Measurements from ENCODE around the gene NDOR1.

Gene NDOR1

DNA sequence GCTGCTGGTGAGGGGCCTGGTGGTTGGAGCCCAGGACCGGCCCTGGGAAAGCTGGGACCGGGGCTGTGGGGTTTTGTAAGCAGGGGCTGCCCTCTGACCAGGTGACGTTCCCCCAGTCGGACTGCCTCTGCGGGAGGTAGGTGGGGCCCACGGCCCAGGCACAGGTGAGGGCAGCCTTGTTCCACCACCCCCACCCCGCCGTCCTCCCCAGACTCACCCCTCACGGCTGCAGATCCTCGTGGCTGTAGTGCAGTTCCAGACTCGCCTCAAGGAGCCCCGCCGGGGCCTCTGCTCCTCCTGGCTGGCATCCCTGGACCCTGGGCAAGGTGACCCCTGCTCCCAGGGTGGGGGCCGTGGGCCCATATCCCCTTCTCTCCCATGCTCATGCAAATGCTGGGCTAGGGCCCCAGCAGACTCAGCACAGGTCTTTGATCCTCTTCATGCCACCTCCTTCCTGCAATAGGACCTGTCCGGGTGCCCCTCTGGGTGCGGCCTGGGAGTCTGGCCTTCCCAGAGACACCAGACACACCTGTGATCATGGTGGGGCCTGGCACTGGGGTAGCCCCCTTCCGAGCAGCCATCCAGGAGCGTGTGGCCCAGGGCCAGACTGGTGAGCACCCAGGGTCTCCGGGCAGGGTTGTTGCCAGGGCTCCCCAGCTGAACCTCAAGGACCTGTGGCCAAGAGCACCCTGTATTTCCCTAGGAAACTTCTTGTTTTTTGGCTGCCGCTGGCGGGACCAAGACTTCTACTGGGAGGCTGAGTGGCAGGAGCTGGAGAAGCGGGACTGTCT, 9.9 kb downstream of the NDOR1 start:
- Histone ChIP-seq H3K4me3 (ENCODE audit: low read length in 2 of 2) (no peak overlapping the region), H2BK5ac (ENCODE audit: low read length) (no peak overlapping the region), H3K23ac (ENCODE audit: low read depth, low read length, poor library complexity) (no peak overlapping the region), H3K18ac (ENCODE audit: low read length) (no peak overlapping the region), H2AFZ (ENCODE audit: low read length) (no peak overlapping the region), H4K8ac (ENCODE audit: low read depth, low read length) (no peak overlapping the region), H2BK12ac (ENCODE audit: low read length) (no peak overlapping the region), H3K79me1 (ENCODE audit: low read depth, low read length) (peaks cover 17% of the 10 kb centered on the region), H2BK15ac (ENCODE audit: low read length) (no peak overlapping the region), H4K91ac (ENCODE audit: low read depth, low read length, poor library complexity) (no peak overlapping the region), H2BK120ac (ENCODE audit: low read depth, low read length) (no peak overlapping the region), H3K4me1 (ENCODE audit: control insufficient read depth in 2 of 2, insufficient read depth in 1 of 2, low read depth in 1 of 2, low read length in 2 of 2) (peaks cover 2 to 8% of the 10 kb centered on the region in 2 donors), H3K27me3 (ENCODE audit: control insufficient read depth in 3 of 3, insufficient read depth in 3 of 3, low read depth in 1 of 3, low read length in 3 of 3) (no peaks in the 10 kb centered on the region), H3K14ac (ENCODE audit: low read length) (no peak overlapping the region), H2AK5ac (ENCODE audit: low read depth, low read length) (no peak overlapping the region), H3K4me2 (ENCODE audit: insufficient read depth, low read length, poor library complexity, severe bottlenecking) (no peak overlapping the region), H3K27ac (replicated peaks; ENCODE audit: low read length) (no peak overlapping the region), H3K9ac (ENCODE audit: low read depth, low read length, poor library complexity) (no peak overlapping the region), H3K9me3 (replicated peaks in 1 of 2; ENCODE audit: control insufficient read depth in 2 of 2, insufficient read depth in 1 of 2, low read depth in 1 of 2, low read length in 2 of 2) (no peaks in the 10 kb centered on the region), H3K4ac (ENCODE audit: low read length) (no peak overlapping the region), H3K36me3 (replicated peaks in 1 of 2; ENCODE audit: control insufficient read depth in 2 of 2, insufficient read depth in 2 of 2, low read length in 2 of 2) (peaks cover 17 to 52% of the 10 kb centered on the region in 2 donors)
- no CpG with 5 or more reads among the region's 22 CpGs for WGBS, 2 donors (ENCODE audit: extremely low coverage in 2 of 2, insufficient read length in 2 of 2, insufficient replicate concordance in 1 of 2)
- no peak for DNase-seq (ENCODE audit: low spot score)

DNA sequence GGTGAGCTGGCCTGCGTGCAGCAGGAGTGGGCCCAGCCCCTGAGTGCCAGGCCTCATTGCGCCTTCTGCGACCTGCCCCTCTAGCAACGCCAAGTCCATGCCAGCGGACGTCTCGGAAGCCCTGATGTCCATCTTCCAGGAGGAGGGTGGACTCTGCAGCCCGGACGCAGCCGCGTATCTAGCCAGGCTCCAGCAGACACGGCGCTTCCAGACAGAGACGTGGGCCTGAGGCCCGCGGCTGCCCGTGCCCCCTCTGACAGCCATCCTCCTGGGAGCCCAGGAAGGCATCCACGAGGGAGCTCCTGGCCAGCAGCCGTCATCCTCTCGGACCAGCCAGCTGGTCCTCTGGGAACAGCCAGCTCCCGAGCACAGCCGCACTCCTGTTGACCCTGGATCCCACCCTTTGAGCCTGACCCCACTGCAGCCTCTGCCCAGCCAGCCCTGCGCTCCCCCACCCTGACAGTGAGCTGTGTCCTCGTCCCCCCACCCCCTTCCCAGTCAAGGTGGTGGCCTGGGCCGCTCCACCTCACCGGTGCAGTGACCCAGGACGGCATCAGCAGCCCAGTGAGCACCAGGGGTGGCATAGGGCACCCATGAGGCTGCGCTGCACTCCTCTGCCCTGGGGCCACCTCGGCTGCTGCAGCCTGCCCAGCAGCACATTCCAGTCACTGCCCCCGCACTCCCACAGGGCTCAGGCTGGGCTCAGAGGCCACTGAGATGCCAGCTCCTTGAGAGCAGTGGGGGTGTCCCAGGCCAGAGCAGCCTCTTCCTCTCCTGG, 10.9 kb downstream of the NDOR1 start:
- H2BK15ac ChIP-seq (ENCODE audit: low read length), result no peak overlapping the region
- H3K4me2 ChIP-seq (ENCODE audit: insufficient read depth, low read length, poor library complexity, severe bottlenecking), result no peak overlapping the region
- H3K27me3 ChIP-seq (ENCODE audit: control insufficient read depth in 3 of 3, insufficient read depth in 3 of 3, low read depth in 1 of 3, low read length in 3 of 3), result no peaks in the 10 kb centered on the region
- no peak overlapping the region for H2BK12ac ChIP-seq (ENCODE audit: low read length)
- no peak overlapping the region for H3K18ac ChIP-seq (ENCODE audit: low read length)
- H3K4me1 ChIP-seq (ENCODE audit: control insufficient read depth in 2 of 2, insufficient read depth in 1 of 2, low read depth in 1 of 2, low read length in 2 of 2), result peaks cover 2 to 8% of the 10 kb centered on the region in 2 donors
- no peak overlapping the region for H2AK5ac ChIP-seq (ENCODE audit: low read depth, low read length)
- H3K9me3 ChIP-seq (replicated peaks in 1 of 2; ENCODE audit: control insufficient read depth in 2 of 2, insufficient read depth in 1 of 2, low read depth in 1 of 2, low read length in 2 of 2), result no peaks in the 10 kb centered on the region
- no peak overlapping the region for H3K4me3 ChIP-seq (ENCODE audit: low read length in 2 of 2)
- H2AFZ ChIP-seq (ENCODE audit: low read length), result no peak overlapping the region
- H3K27ac ChIP-seq (replicated peaks; ENCODE audit: low read length), result no peak overlapping the region
- no peak overlapping the region for H3K23ac ChIP-seq (ENCODE audit: low read depth, low read length, poor library complexity)
- H3K4ac ChIP-seq (ENCODE audit: low read length), result no peak overlapping the region
- no peak for DNase-seq (ENCODE audit: low spot score)
- H3K36me3 ChIP-seq (replicated peaks in 1 of 2; ENCODE audit: control insufficient read depth in 2 of 2, insufficient read depth in 2 of 2, low read length in 2 of 2), result peaks cover 17 to 46% of the 10 kb centered on the region in 2 donors
- no CpG with 5 or more reads among the region's 30 CpGs for WGBS, 2 donors (ENCODE audit: extremely low coverage in 2 of 2, insufficient read length in 2 of 2, insufficient replicate concordance in 1 of 2)
- H3K14ac ChIP-seq (ENCODE audit: low read length), result no peak overlapping the region
- no peak overlapping the region for H2BK5ac ChIP-seq (ENCODE audit: low read length)
- H4K91ac ChIP-seq (ENCODE audit: low read depth, low read length, poor library complexity), result no peak overlapping the region
- H3K79me1 ChIP-seq (ENCODE audit: low read depth, low read length), result peaks cover 20% of the 10 kb centered on the region
- no peak overlapping the region for H3K9ac ChIP-seq (ENCODE audit: low read depth, low read length, poor library complexity)
- H2BK120ac ChIP-seq (ENCODE audit: low read depth, low read length), result no peak overlapping the region
- H4K8ac ChIP-seq (ENCODE audit: low read depth, low read length), result no peak overlapping the region

DNA sequence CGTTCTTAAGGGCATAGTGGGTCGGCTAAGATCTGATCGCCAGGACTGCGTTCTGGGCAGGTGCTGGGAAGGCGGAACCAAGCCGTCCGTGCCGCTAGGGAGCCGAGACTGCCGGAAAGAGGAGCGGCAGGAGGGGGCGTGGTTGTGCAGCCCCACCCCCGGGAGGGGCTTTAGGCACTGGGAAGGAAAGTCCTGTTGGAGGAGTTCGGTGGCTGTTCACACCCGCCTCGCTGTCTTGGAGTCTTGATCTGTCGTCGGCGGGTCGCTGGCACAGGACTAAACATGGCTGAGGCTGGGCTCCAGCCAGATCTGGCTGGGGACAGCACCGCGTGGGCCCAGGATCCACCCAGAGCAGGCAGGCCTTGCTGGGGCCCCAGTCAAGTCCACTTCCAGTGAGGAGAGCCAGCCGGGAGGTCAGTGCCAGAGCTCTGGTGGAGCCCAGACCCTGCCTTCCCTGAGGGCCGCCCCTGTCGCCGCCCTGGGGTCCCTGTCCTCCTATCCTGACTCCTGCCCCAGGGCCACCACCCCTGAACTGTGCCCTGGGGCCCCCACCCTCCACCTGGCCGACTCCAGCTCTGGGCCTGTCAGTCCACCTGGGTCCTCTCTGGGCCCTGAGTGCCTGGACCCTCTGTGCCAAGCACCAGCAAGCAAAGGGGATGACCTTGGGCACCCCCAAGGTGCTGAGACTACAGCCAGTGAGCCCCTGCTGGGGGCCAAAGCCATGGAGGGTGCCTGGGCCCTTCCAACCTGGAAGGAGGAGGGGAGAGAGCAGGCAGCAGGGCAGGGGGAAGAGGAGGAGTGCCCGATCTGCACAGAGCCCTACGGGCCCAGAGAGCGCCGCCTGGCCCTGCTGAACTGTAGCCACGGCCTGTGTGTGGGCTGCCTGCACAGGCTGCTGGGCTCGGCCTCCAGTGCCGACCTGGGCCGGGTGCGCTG, 12.0 kb downstream of the NDOR1 start:
- H2BK5ac ChIP-seq (ENCODE audit: low read length), result no peak overlapping the region
- peak overlapping the region; percentile 80 for H3K23ac ChIP-seq (ENCODE audit: low read depth, low read length, poor library complexity)
- no peak overlapping the region for H3K14ac ChIP-seq (ENCODE audit: low read length)
- H3K79me1 ChIP-seq (ENCODE audit: low read depth, low read length), result peaks cover 18% of the 10 kb centered on the region
- peak overlapping the region in 1 of 2 donors; percentile 40 for H3K4me3 ChIP-seq (ENCODE audit: low read length in 2 of 2)
- H3K27me3 ChIP-seq (ENCODE audit: control insufficient read depth in 3 of 3, insufficient read depth in 3 of 3, low read depth in 1 of 3, low read length in 3 of 3), result peaks cover 0 to 5% (median 3%) of the 10 kb centered on the region in 3 experiments
- peaks cover 3 to 9% of the 10 kb centered on the region in 2 donors for H3K4me1 ChIP-seq (ENCODE audit: control insufficient read depth in 2 of 2, insufficient read depth in 1 of 2, low read depth in 1 of 2, low read length in 2 of 2)
- no peak overlapping the region for H3K9ac ChIP-seq (ENCODE audit: low read depth, low read length, poor library complexity)
- peak overlapping the region; percentile 58 for H2BK12ac ChIP-seq (ENCODE audit: low read length)
- no CpG with 5 or more reads among the region's 36 CpGs for WGBS, 2 donors (ENCODE audit: extremely low coverage in 2 of 2, insufficient read length in 2 of 2, insufficient replicate concordance in 1 of 2)
- H3K36me3 ChIP-seq (replicated peaks in 1 of 2; ENCODE audit: control insufficient read depth in 2 of 2, insufficient read depth in 2 of 2, low read length in 2 of 2), result peaks cover 17 to 36% of the 10 kb centered on the region in 2 donors
- H3K4ac ChIP-seq (ENCODE audit: low read length), result no peak overlapping the region
- no peak overlapping the region for H2BK120ac ChIP-seq (ENCODE audit: low read depth, low read length)
- H3K4me2 ChIP-seq (ENCODE audit: insufficient read depth, low read length, poor library complexity, severe bottlenecking), result no peak overlapping the region
- no peak overlapping the region for H4K91ac ChIP-seq (ENCODE audit: low read depth, low read length, poor library complexity)
- no peak overlapping the region for H2BK15ac ChIP-seq (ENCODE audit: low read length)
- H2AFZ ChIP-seq (ENCODE audit: low read length), result no peak overlapping the region
- peak overlapping the region; percentile 56 for H2AK5ac ChIP-seq (ENCODE audit: low read depth, low read length)
- H3K27ac ChIP-seq (replicated peaks; ENCODE audit: low read length), result no peak overlapping the region
- no peaks in the 10 kb centered on the region for H3K9me3 ChIP-seq (replicated peaks in 1 of 2; ENCODE audit: control insufficient read depth in 2 of 2, insufficient read depth in 1 of 2, low read depth in 1 of 2, low read length in 2 of 2)
- no peak overlapping the region for H4K8ac ChIP-seq (ENCODE audit: low read depth, low read length)
- no peak for DNase-seq (ENCODE audit: low spot score)
- no peak overlapping the region for H3K18ac ChIP-seq (ENCODE audit: low read length)

All from neuronal stem cell (in vitro differentiated cells).